HepG2 (cell line): ENCODE results near the gene ZFR2. TPM values are rescaled to one million over a fixed set of nuclear protein-coding genes. Genes with fewer than 3 reads are reported as not detected.

Experiments
- ATAC-seq: fragments of 200-7000 bp; cut with Tn5 transposase; 3 replicates; pipeline ENCODE4 v1.9.1; 2020; ENCODE audit warnings: mild to moderate bottlenecking, moderate library complexity
- BruUV-seq: library from RNA; stranded (reverse); fragments of 400-500 nt; replicated peaks from 2 replicates; lab custom pipeline; 2021; lab: Mats Ljungman, UMichigan
- CTCF ChIA-PET: fragments of 300-600 bp; formaldehyde crosslinking; extraction: SDS; loops from one replicate; lab custom pipeline; 2021; ENCODE audit warnings: low total read pairs, inconsistent platforms, low intra/inter-chr PET ratio; lab: Yijun Ruan, JAX
- POLR2A ChIA-PET: fragments of 350-600 bp; sonication (Branson Sonifier 250); formaldehyde crosslinking; loops from one replicate; lab custom pipeline; 2020; ENCODE audit warnings: antibody characterized with exemption, inconsistent platforms; lab: Yijun Ruan, JAX
- DNase-seq: peaks from one replicate; pipeline ENCODE4 v3.0.0-alpha.2; 2015; ENCODE audit warnings: low spot score
- FAIRE-seq: peaks from 3 replicates; lab custom pipeline; 2011; peaks lifted over from hg19 to GRCh38; lab: Jason Lieb, UNC
- H2AFZ ChIP-seq: one replicate; pipeline ENCODE4 v1.6.1; 2011; ENCODE audit warnings: low read length, inconsistent platforms
- H3K27ac ChIP-seq: fragments of 300-600 bp; 3 replicates; pipeline ENCODE4 v1.8.0; 2011; ENCODE audit warnings: mixed run types, mild to moderate bottlenecking, mixed read lengths, low read length, inconsistent platforms; ENCODE audit not compliant: insufficient read depth; ENCODE audit errors: extremely low read length
- H3K27me3 ChIP-seq, 2 experiments: fragments of 200-600 bp in 1 of 2; 2 replicates in 1 of 2; 3 replicates in 1 of 2; pipeline versions ENCODE4 v1.6.0 to v1.8.0; 2011; ENCODE audit warnings: low read length in 2 of 2, mild to moderate bottlenecking in 2 of 2, moderate library complexity in 2 of 2, inconsistent platforms in 1 of 2; ENCODE audit not compliant: insufficient read depth in 2 of 2, control insufficient read depth in 1 of 2
- H3K36me3 ChIP-seq, 2 experiments: fragments of 200-600 bp in 1 of 2; replicated peaks in 1 of 2; 2 replicates in 1 of 2; 3 replicates in 1 of 2; pipeline versions ENCODE4 v1.5.1 to v1.8.0; 2011; ENCODE audit warnings: low read length in 2 of 2, inconsistent platforms in 1 of 2; ENCODE audit not compliant: insufficient read depth in 2 of 2, control insufficient read depth in 1 of 2
- H3K4me1 ChIP-seq: 2 replicates; pipeline ENCODE4 v1.5.1; 2012; ENCODE audit warnings: low read length, inconsistent platforms; ENCODE audit not compliant: insufficient read depth
- H3K4me2 ChIP-seq: 2 replicates; pipeline ENCODE4 v1.6.0; 2011; ENCODE audit warnings: low read depth, low read length, inconsistent platforms
- H3K4me3 ChIP-seq, 3 experiments: fragments of 200-600 bp in 1 of 3; sonication (generic), shearing (Covaris generic) in 1 of 3; replicated peaks in 1 of 3; 2 replicates each; pipeline ENCODE4 v1.5.1; 2011 to 2016; ENCODE audit warnings: low read length in 3 of 3, inconsistent platforms in 2 of 3, low read depth in 2 of 3, mild to moderate bottlenecking in 2 of 3, control low read depth in 1 of 3, mixed read lengths in 1 of 3; ENCODE audit not compliant: insufficient read depth in 1 of 3
- H3K79me2 ChIP-seq: one replicate; pipeline ENCODE4 v1.6.1; 2011; ENCODE audit warnings: low read length, inconsistent platforms; ENCODE audit not compliant: insufficient read depth
- H3K9ac ChIP-seq: 2 replicates; pipeline ENCODE4 v1.6.0; 2011; ENCODE audit warnings: mild to moderate bottlenecking, low read depth, low read length, inconsistent platforms; ENCODE audit not compliant: insufficient read depth
- H3K9me3 ChIP-seq: 2 replicates; pipeline ENCODE4 v1.5.1; 2012; ENCODE audit warnings: mild to moderate bottlenecking, low read length
- H4K20me1 ChIP-seq: 2 replicates; pipeline ENCODE4 v1.6.0; 2011; ENCODE audit warnings: inconsistent platforms, mild to moderate bottlenecking, low read length, moderate library complexity; ENCODE audit not compliant: insufficient read depth
- ATM ChIP-seq: fragments of 450-650 bp; IDR thresholded peaks from 2 replicates; pipeline ENCODE4 v1.7.1; 2017; ENCODE audit warnings: mild to moderate bottlenecking, borderline replicate concordance
- ZBTB3 ChIP-seq: sonication (generic); formaldehyde crosslinking; IDR thresholded peaks from 2 replicates; pipeline ENCODE4 v1.4.0; 2020; ENCODE audit warnings: low read depth, mild to moderate bottlenecking, moderate library complexity, missing genetic modification reagents, borderline replicate concordance
- ZFP36 ChIP-seq: fragments of 150-350 bp; IDR thresholded peaks from 2 replicates; pipeline ENCODE4 v1.6.1; 2018; ENCODE audit warnings: borderline replicate concordance, low read length, low read depth; ENCODE audit not compliant: partially characterized antibody
- ZNF264 ChIP-seq: sonication (generic); formaldehyde crosslinking; IDR thresholded peaks from 2 replicates; pipeline ENCODE4 v1.4.0; 2020; ENCODE audit warnings: missing genetic modification reagents
- WGBS: methylation state at CpG from one replicate; pipeline ENCODE4 v1.1.6; 2017; ENCODE audit warnings: low lambda C conversion rate; 5-methylcytosine and 5-hydroxymethylcytosine counted together
- in situ Hi-C: cut with HindIII; loops from 2 replicates; pipeline ENCODE4 v1.10.0; 2017; ENCODE audit warnings: low pct_unique_long_range_greater_than_20kb; ENCODE audit not compliant: extremely low pct_ligation_motif_present
- intact Hi-C: fragments of 100-400 bp; cut with micrococcal nuclease; formaldehyde crosslinking; loops from one replicate; pipeline ENCODE4 v1.10.0; 2022; ENCODE audit not compliant: unreplicated experiment
- polyA plus RNA-seq, 8 experiments: library from polyadenylated mRNA; depleted of rRNA in 3 of 8; stranded (reverse) in 7 of 8; unstranded in 1 of 8; fragments of >200 nt; fragmentation: Illumina TruSeq in 4 of 8; extraction: Trizol in 4 of 8; gene quantifications; 2 replicates each; pipeline versions ENCODE4 v1.2.1 to v1.2.3, GENCODE V29; 2011 to 2016; ENCODE audit warnings: low read depth in 4 of 8, missing spikeins in 1 of 8, mixed read lengths in 1 of 8; ENCODE audit not compliant: insufficient read depth in 1 of 8
- total RNA-seq, 5 experiments: library from RNA; depleted of rRNA; stranded (reverse); fragments of >200 nt; fragmentation: Illumina TruSeq; extraction: Trizol; gene quantifications; 2 replicates each; pipeline ENCODE4 v1.2.3, GENCODE V29; 2016; ENCODE audit warnings: low read depth in 1 of 5
- TF ChIP-seq, protein P1 (sequence below): sonication (generic); formaldehyde crosslinking; IDR thresholded peaks from 2 replicates; pipeline ENCODE4 v1.5.0; 2020; ENCODE audit warnings: mild to moderate bottlenecking, low read depth, missing genetic modification reagents, borderline replicate concordance

The ZFR2 gene
- total and polyA plus RNA-seq, 2 of the 13 experiments (the other 11 are each of a cell fraction or from before 2014, with no cell fraction given), result 0.37 to 0.69 TPM

- ChIA-PET CTCF (no interaction called here), POLR2A (interaction anchor here (2.1 kb wide), 1 partner anchor 16 kb away, joined by 6 read pairs; the partner anchor contains the start of gene MRPL54)
- no peaks in the 10 kb centered on the region for H4K20me1 ChIP-seq
- intact Hi-C loops, result no loop called here
- H3K36me3 ChIP-seq, result no peaks in the 10 kb centered on the region
- FAIRE-seq, result no peak
- no TSS peak for BruUV-seq
- 0 out of 2 replicates have a peak overlapping the region, but pooled peaks have one; percentile 18 for H3K4me2 ChIP-seq
- H3K79me2 ChIP-seq, result no peaks in the 10 kb centered on the region
- WGBS, result 46% methylated on average over 10 of the region's 37 CpGs
- TF ChIP-seq, protein P1, sequence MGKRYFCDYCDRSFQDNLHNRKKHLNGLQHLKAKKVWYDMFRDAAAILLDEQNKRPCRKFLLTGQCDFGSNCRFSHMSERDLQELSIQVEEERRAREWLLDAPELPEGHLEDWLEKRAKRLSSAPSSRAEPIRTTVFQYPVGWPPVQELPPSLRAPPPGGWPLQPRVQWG, result no peak
- TF ChIP-seq ZFP36, result peak; percentile 77
- H3K9me3 ChIP-seq, result peaks cover 18% of the 10 kb centered on the region
- in situ Hi-C loops, result no loop called here
- no peaks in the 10 kb centered on the region for H3K4me1 ChIP-seq
- no peak overlapping the region for H3K9ac ChIP-seq
- no peak overlapping the region for H3K4me3 ChIP-seq
- no peak for ATAC-seq
- no peak overlapping the region for H2AFZ ChIP-seq
- no peak overlapping the region for H3K27ac ChIP-seq
- no peak for DNase-seq
- H3K27me3 ChIP-seq, result peaks cover 0 to 19% of the 10 kb centered on the region in 2 experiments; a peak in 3 of 5 replicates
Measured at GRCh38 chr19:3778104-3778867, 90.6 kb downstream of the ZFR2 start.

GRCh38 chr19:3776479-3777040 lies 92.3 kb downstream of the ZFR2 start:
- no peak for FAIRE-seq
- BruUV-seq, result no TSS peak
- in situ Hi-C loops (no loop called here), intact Hi-C loops (no loop called here)
- no peak for DNase-seq
- POLR2A ChIA-PET, result no interaction called here
- WGBS, result 7% methylated on average over 1 of the region's 1 CpG
- H3K4me2 ChIP-seq, result no peak overlapping the region
- peaks cover 8% of the 10 kb centered on the region for H3K9me3 ChIP-seq
- CTCF ChIA-PET, result no interaction called here
- no peak overlapping the region for H3K4me3 ChIP-seq
- H3K79me2 ChIP-seq, result no peaks in the 10 kb centered on the region
- H3K4me1 ChIP-seq, result no peaks in the 10 kb centered on the region
- no peaks in the 10 kb centered on the region for H3K36me3 ChIP-seq
- H2AFZ ChIP-seq, result no peak overlapping the region
- H3K27ac ChIP-seq, result no peak overlapping the region
- H4K20me1 ChIP-seq, result no peaks in the 10 kb centered on the region
- TF ChIP-seq ZBTB3 (CRISPR knock-in tag), result no peak
- no peak for TF ChIP-seq ZNF264 (CRISPR knock-in tag)
- TF ChIP-seq ATM, result 0 out of 2 replicates have a peak, but pooled peaks have one; percentile 62
- H3K9ac ChIP-seq, result no peak overlapping the region
- ATAC-seq, result no peak
- H3K27me3 ChIP-seq, result peaks cover 0 to 19% of the 10 kb centered on the region in 2 experiments; a peak in 3 of 5 replicates
